Measurements from ENCODE around the gene ETS1. TPM values are rescaled to one million over a fixed set of nuclear protein-coding genes. Genes with fewer than 3 reads are reported as not detected.
A peak's percentile ranks its signal among the peaks of the same experiment; 100 is the strongest.

Gene ETS1
- total and polyA plus RNA-seq, 10 donors, result 58.1 to 455 (median 352) TPM

GRCh38 chr11:128504486-128504885 is 82.9 kb downstream of the ETS1 start:
- WGBS, 5 donors, result 75 to 89% (median 86%) methylated on average over 2 of the region's 2 CpGs
- Histone ChIP-seq H3K27ac (peak overlapping the region in 7 of 8 donors; percentile 60 to 99 (median 95)), H3K4me3 (peak overlapping the region in 1 of 8 donors; percentile 73), H3K4me1 (peaks cover 94 to 100% (median 100%) of the 10 kb centered on the region in 6 donors), H3K36me3 (peaks cover 0 to 78% (median 14%) of the 10 kb centered on the region in 6 donors), H3K9me3 (no peaks in the 10 kb centered on the region), H3K27me3 (replicated peaks in 1 of 7) (no peaks in the 10 kb centered on the region)
- no peak for DNase-seq
- TF ChIP-seq POLR2A (IDR thresholded peaks at IDR 0.05), result no peak
- TF ChIP-seq CTCF (IDR thresholded peaks at IDR 0.05 in 8 of 11, conservative IDR thresholded peaks at IDR 0.05 in 3 of 11), result no peak
- TF ChIP-seq POLR2AphosphoS5 (IDR thresholded peaks at IDR 0.05), result no peak
- intact Hi-C loops (cut with DNase I; ENCODE audit: low total_unique reads), result no loop called here

- Histone ChIP-seq H3K27ac (peak overlapping the region in 7 of 8 donors; percentile 60 to 99 (median 95)), H3K9me3 (no peaks in the 10 kb centered on the region), H3K36me3 (peaks cover 0 to 74% (median 14%) of the 10 kb centered on the region in 6 donors), H3K4me3 (peak overlapping the region in 2 of 8 donors; percentile 3 to 73), H3K4me1 (peaks cover 96 to 100% (median 100%) of the 10 kb centered on the region in 6 donors), H3K27me3 (replicated peaks in 1 of 7) (no peaks in the 10 kb centered on the region)
- intact Hi-C loops (cut with DNase I; ENCODE audit: low total_unique reads), result no loop called here
- TF ChIP-seq POLR2AphosphoS5 (IDR thresholded peaks at IDR 0.05), result no peak
- 51 to 66% (median 57%) methylated on average over 8 of the region's 8 CpGs for WGBS, 5 donors
- no peak for DNase-seq
Measured at GRCh38 chr11:128503245-128503991, 83.9 kb downstream of the ETS1 start.

GRCh38 chr11:128502726-128503125 is 84.6 kb downstream of the ETS1 start:
- no peaks in the 10 kb centered on the region for H3K9me3 ChIP-seq
- peak overlapping the region in 1 of 8 donors; percentile 73 for H3K4me3 ChIP-seq
- H3K4me1 ChIP-seq, result peaks cover 97 to 100% (median 100%) of the 10 kb centered on the region in 6 donors
- 29 to 58% (median 49%) methylated on average over 4 of the region's 4 CpGs for WGBS, 5 donors
- no peaks in the 10 kb centered on the region for H3K27me3 ChIP-seq (replicated peaks in 1 of 7)
- intact Hi-C loops (cut with DNase I; ENCODE audit: low total_unique reads), result no loop called here
- TF ChIP-seq POLR2A (IDR thresholded peaks at IDR 0.05) (no peak), POLR2AphosphoS5 (IDR thresholded peaks at IDR 0.05) (peak in 2 of 3 donors; percentile 4 to 37)
- peak overlapping the region in 7 of 8 donors; percentile 60 to 99 (median 95) for H3K27ac ChIP-seq
- DNase-seq, result no peak
- H3K36me3 ChIP-seq, result peaks cover 0 to 79% (median 14%) of the 10 kb centered on the region in 6 donors

GRCh38 chr11:128501632-128502549 is 85.5 kb downstream of the ETS1 start:
- 47 to 58% (median 54%) methylated on average over 5 of the region's 5 CpGs for WGBS, 5 donors
- H3K4me1 ChIP-seq, result peaks cover 97 to 100% (median 100%) of the 10 kb centered on the region in 6 donors

More at GRCh38 chr11:128501632-128502549, 85.5 kb downstream of the ETS1 start:
- Histone ChIP-seq H3K9me3 (no peaks in the 10 kb centered on the region), H3K27ac (peak overlapping the region in 7 of 8 donors; percentile 60 to 99 (median 95)), H3K27me3 (replicated peaks in 1 of 7) (no peaks in the 10 kb centered on the region), H3K36me3 (peaks cover 0 to 85% (median 13%) of the 10 kb centered on the region in 6 donors), H3K4me3 (peak overlapping the region in 1 of 8 donors; percentile 73)
- no peak for DNase-seq
- intact Hi-C loops (cut with DNase I; ENCODE audit: low total_unique reads), result no loop called here
- no peak for TF ChIP-seq CTCF (IDR thresholded peaks at IDR 0.05 in 8 of 11, conservative IDR thresholded peaks at IDR 0.05 in 3 of 11)
- TF ChIP-seq POLR2AphosphoS5 (IDR thresholded peaks at IDR 0.05), result peak in 1 of 3 donors; percentile 41
